SK-N-MC (cell line): ENCODE data around the gene KRTAP4-1.
"Not testable (repeated sequence)": the region's sequence is repeated elsewhere in the genome, so short reads cannot be mapped to it uniquely, and the experiment has no call there.

Source experiments
- DNase-seq: peaks from one replicate; pipeline ENCODE4 v3.0.0-alpha.2; 2011; ENCODE audit warnings: low read depth, low spot score
- H3K27ac ChIP-seq: fragments of 200-600 bp; sonication (generic); 2 replicates; pipeline ENCODE4 v1.5.1; 2016; ENCODE audit warnings: mixed run types
- H3K36me3 ChIP-seq: fragments of 200-600 bp; sonication (generic); 2 replicates; pipeline ENCODE4 v1.6.1; 2017; ENCODE audit warnings: antibody characterized with exemption, low read length, mixed read lengths; ENCODE audit not compliant: insufficient read depth
- H3K4me3 ChIP-seq: fragments of 200-600 bp; sonication (generic); 2 replicates; pipeline ENCODE4 v1.5.1; 2016
- H3K9ac ChIP-seq: fragments of 200-600 bp; sonication (generic); 2 replicates; pipeline ENCODE4 v1.8.0; 2017; ENCODE audit warnings: mixed run types, mixed read lengths; ENCODE audit not compliant: insufficient read length
- H3K9me3 ChIP-seq: fragments of 200-600 bp; sonication (generic); 2 replicates; pipeline ENCODE4 v1.6.1; 2017; ENCODE audit warnings: low read depth, mild to moderate bottlenecking, antibody characterized with exemption, low read length, moderate library complexity, mixed read lengths
- EZH2 ChIP-seq: fragments of 200-600 bp; sonication (generic); IDR thresholded peaks from one replicate; pipeline ENCODE4 v1.6.1; 2017; ENCODE audit warnings: antibody characterized with exemption
- FOXP2 ChIP-seq: optimal IDR thresholded peaks from 2 replicates; pipeline ENCODE3; 2011; ENCODE audit warnings: mild to moderate bottlenecking, moderate library complexity; ENCODE audit not compliant: insufficient read depth; ENCODE audit errors: extremely low read length, control extremely low read depth
- POLR2AphosphoS5 ChIP-seq: IDR thresholded peaks from 2 replicates; pipeline ENCODE4 v1.6.1; 2012; ENCODE audit warnings: mild to moderate bottlenecking, low read depth, low read length, borderline replicate concordance

KRTAP4-1 gene

DNA sequence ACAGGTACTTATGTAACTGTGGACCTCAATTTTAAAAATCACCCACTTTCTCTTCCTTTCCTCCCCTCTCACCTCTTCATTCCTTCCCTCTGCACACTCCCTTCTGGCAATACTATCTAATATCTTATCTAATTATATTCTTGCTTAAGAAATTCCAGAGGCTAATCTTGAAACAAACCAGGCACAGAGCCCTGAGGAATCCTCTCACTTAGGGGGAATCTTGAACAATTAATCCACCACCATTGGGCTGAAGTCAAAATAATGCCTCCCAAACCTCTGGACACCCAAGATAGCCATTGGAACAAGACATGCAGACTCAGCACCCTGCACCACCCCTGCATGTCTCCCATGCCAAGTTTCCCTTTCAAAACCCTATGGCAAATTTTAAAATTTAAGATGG is 43.4 kb downstream of the KRTAP4-1 start:
- TF ChIP-seq FOXP2: no peak
- no peak for TF ChIP-seq POLR2AphosphoS5
- no peak for TF ChIP-seq EZH2
- Histone ChIP-seq H3K9me3 (peaks cover 30% of the 10 kb centered on the region; the same call in 1 of the 2 replicates), H3K27ac (0 out of 2 replicates have a peak overlapping the region, but pooled peaks have one; percentile 2), H3K36me3 (peaks cover 12% of the 10 kb centered on the region; the same call in 1 of the 2 replicates), H3K9ac (no peak overlapping the region), H3K4me3 (no peak overlapping the region)
- DNase-seq: no peak

DNA sequence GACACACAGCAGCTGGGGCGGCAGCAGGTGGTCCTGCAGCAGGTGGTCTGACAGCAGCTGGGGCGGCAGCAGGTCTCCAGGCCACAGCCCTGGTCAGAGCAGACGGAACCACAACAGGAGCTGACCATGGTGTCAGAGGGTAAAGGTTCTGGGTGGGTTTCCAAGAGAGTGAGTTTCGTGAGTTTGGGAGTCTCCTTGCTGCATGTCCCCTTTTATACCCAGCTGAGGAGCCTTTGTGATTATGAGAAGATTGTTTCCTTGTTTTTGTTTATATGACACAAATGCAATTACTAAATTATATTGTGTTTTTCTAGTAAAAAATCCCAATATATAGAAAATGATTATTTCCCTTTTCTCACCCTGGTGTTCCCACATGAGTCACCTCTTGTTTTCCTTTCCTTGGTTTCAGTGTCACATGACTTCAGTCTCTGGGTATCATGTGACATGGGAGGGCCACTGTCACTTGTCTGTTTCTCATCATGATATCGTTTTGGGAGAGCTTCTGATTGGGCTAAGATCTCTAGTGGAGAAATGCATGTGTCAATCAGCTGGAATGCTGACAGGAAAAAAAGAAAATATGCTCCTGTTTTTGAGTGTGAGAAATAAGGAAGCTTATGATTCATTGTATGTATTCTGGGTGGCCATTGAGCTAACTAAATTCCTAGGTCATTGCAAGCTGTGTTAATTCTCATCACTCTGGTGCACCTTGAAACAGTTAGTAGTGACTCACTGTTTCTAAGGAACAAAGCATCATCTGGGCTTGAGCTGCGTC is 44.2 kb downstream of the KRTAP4-1 start, which contains the start of gene KRTAP4-6:
TSS of gene KRTAP4-6 (minus strand) at position 185 of the 772 bp plus-strand sequence. CDS start at position 128, 57 bp downstream.
- Histone ChIP-seq H3K9me3 (peaks cover 30% of the 10 kb centered on the region; the same call in 1 of the 2 replicates), H3K36me3 (peaks cover 12% of the 10 kb centered on the region; the same call in 1 of the 2 replicates), H3K9ac (no peak within 1 kb of the TSS), H3K4me3 (no peak within 1 kb of the TSS), H3K27ac (0 out of 2 replicates have a peak within 1 kb of the TSS, but pooled peaks have one; percentile 2)
- TF ChIP-seq EZH2: no peak
- no peak for TF ChIP-seq FOXP2
- no peak for TF ChIP-seq POLR2AphosphoS5
- DNase-seq: no peak

DNA sequence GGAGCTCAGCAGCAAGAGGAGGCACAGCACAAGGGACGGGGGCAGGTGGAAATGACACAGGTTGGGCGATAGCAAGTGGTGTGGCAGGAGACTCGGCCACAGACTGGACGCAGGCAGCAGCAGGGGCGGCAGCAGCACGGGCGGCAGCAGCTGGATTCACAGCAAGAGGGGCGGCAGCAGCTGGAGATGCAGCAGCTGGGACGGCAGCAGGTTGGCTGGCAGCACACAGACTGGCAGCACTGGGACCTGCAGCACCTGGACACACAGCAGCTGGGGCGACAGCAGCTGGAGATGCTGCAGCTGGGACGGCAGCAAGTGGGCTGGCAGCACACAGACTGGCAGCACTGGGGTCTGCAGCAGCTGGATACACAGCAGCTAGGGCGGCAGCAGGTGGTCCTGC is 44.8 kb downstream of the KRTAP4-1 start:
- Histone ChIP-seq H3K36me3 (peaks cover 12% of the 10 kb centered on the region; the same call in 1 of the 2 replicates), H3K9me3 (peaks cover 30% of the 10 kb centered on the region; the same call in 1 of the 2 replicates)
- DNase-seq, H3K4me3 ChIP-seq, H3K27ac ChIP-seq, H3K9ac ChIP-seq: not testable (repeated sequence)
